Transverse colon (tissue), 3 donors: ENCODE data around the gene PI4K2A.

Experiments used
- EP300 ChIP-seq: sonication (generic); formaldehyde crosslinking; IDR thresholded peaks from one replicate; pipeline ENCODE4 v1.6.1; 2017; ENCODE audit warnings: antibody characterized with exemption, low read depth
- POLR2A ChIP-seq: fragments of 450-650 bp; IDR thresholded peaks from one replicate; pipeline ENCODE4 v1.6.1; 2016; ENCODE audit warnings: antibody characterized with exemption, mild to moderate bottlenecking, moderate library complexity
- TF ChIP-seq, protein P1 (sequence below), 5 experiments: fragments of 200-600 bp in 3 of 5; fragments of 450-650 bp in 2 of 5; sonication (generic) in 3 of 5; IDR thresholded peaks; 1 replicate in 2 of 5; 2 replicates in 3 of 5; pipeline ENCODE4 v1.5.1; 2016 to 2017; ENCODE audit warnings: antibody characterized with exemption in 5 of 5, inconsistent platforms in 3 of 5, mild to moderate bottlenecking in 2 of 5, moderate library complexity in 1 of 5

DNA sequence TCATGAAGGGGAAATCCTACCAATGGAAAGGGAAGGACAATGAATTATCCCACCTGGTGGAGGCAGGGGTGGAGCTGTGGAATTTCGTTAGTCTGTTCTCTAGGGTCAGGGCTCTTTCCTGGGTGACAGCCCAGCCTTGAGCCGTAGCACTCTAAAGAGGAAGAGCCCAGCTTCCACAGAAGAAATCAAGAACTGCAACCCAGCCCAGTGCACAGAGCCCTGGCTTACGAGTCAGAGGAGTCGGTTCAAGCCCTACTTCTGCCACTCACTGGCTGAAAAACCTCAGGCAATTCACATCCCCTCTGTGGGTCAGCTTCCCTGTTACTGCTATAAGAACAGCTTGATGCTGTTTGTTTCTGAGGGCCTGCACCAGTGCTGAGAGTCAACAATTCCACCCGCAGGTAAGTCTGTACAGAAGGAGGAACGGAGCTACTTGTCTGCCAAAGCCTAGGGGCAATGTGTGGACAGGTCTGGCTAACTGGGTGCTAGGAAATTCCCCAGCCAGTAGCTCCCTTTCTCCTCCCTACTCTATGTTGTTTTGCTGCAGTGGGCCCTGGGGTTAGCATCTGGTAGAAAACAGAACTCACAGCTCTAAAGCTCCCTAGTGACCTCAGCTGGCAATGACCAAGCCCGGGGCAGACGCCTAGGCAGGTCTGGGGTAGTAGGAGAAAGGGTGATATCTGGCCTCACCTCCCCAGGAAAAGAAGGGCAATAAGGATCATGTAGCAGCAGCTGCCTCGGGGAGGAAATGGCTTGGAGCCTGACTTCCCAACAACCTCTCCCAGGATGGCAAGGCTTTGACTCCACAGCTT is 43.3 kb downstream of the PI4K2A start:
- TF ChIP-seq, protein P1, sequence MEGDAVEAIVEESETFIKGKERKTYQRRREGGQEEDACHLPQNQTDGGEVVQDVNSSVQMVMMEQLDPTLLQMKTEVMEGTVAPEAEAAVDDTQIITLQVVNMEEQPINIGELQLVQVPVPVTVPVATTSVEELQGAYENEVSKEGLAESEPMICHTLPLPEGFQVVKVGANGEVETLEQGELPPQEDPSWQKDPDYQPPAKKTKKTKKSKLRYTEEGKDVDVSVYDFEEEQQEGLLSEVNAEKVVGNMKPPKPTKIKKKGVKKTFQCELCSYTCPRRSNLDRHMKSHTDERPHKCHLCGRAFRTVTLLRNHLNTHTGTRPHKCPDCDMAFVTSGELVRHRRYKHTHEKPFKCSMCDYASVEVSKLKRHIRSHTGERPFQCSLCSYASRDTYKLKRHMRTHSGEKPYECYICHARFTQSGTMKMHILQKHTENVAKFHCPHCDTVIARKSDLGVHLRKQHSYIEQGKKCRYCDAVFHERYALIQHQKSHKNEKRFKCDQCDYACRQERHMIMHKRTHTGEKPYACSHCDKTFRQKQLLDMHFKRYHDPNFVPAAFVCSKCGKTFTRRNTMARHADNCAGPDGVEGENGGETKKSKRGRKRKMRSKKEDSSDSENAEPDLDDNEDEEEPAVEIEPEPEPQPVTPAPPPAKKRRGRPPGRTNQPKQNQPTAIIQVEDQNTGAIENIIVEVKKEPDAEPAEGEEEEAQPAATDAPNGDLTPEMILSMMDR (IDR thresholded peaks at IDR 0.05): peak in 1 of 5 experiments; percentile 14
- TF ChIP-seq POLR2A (peak; percentile 57), EP300 (no peak)
